HCT116 (cell line): ENCODE data around the gene SCN4A. TPM values are rescaled to one million over a fixed set of nuclear protein-coding genes. Genes with fewer than 3 reads are reported as not detected.

Experiments
- ATAC-seq: fragments of 200-7000 bp; cut with Tn5 transposase; 2 replicates; pipeline ENCODE4 v1.9.1; 2020; ENCODE audit warnings: mild to moderate bottlenecking, moderate library complexity
- BruUV-seq: library from RNA; stranded (reverse); fragments of 400-500 nt; replicated peaks from 2 replicates; lab custom pipeline; 2021; lab: Mats Ljungman, UMichigan
- CTCF ChIA-PET: fragments of 300-600 bp; sonication (Branson Sonifier 250); formaldehyde crosslinking; loops from one replicate; lab custom pipeline; 2021; ENCODE audit warnings: antibody characterized with exemption; lab: Charles Lee
- POLR2A ChIA-PET: fragments of 300-600, 350-600 bp; sonication (Branson Sonifier 250); formaldehyde crosslinking; loops from one replicate; lab custom pipeline; 2021; ENCODE audit warnings: antibody characterized with exemption; lab: Charles Lee
- RAD21 ChIA-PET, 2 experiments: fragments of 300-600 bp; sonication (Branson Sonifier 250); formaldehyde crosslinking; loops; one replicate each; lab custom pipeline; 2023; ENCODE audit warnings: low total read pairs in 2 of 2; ENCODE audit not compliant: uncharacterized antibody in 2 of 2, unreplicated experiment in 2 of 2, low non-redundant PET in 1 of 2; lab: Charles Lee
- DNase-seq: peaks from one replicate; pipeline ENCODE4 v3.0.0-alpha.2; 2010; ENCODE audit warnings: low read depth, low spot score
- H2AFZ ChIP-seq: fragments of 200-600 bp; shearing (Covaris generic), sonication (generic); 2 replicates; pipeline ENCODE4 v1.6.1; 2017; ENCODE audit warnings: low read depth, mixed run types, mixed read lengths, antibody characterized with exemption, low read length; ENCODE audit not compliant: poor library complexity, severe bottlenecking
- H3K27ac ChIP-seq: 2 replicates; pipeline ENCODE4 v1.5.1; 2012; ENCODE audit warnings: low read depth, low read length
- H3K27me3 ChIP-seq: fragments of 200-600 bp; sonication (generic); 2 replicates; pipeline ENCODE4 v1.6.1; 2016; ENCODE audit warnings: mixed run types, low read length, mixed read lengths; ENCODE audit not compliant: insufficient read depth
- H3K36me3 ChIP-seq, 2 experiments: fragments of 200-500 bp in 1 of 2; fragments of 200-600 bp in 1 of 2; sonication (Bioruptor generic) in 1 of 2; sonication (generic) in 1 of 2; 2 replicates each; pipeline versions ENCODE4 v1.5.1 to v1.6.1; 2014 to 2016; ENCODE audit warnings: low read length in 2 of 2, inconsistent platforms in 1 of 2, mixed read lengths in 1 of 2, mixed run types in 1 of 2; ENCODE audit not compliant: insufficient read depth in 2 of 2, control insufficient read depth in 1 of 2
- H3K4me1 ChIP-seq, 2 experiments: fragments of 200-600 bp in 1 of 2; sonication (generic) in 1 of 2; 2 replicates each; pipeline versions ENCODE4 v1.5.1 to v1.6.1; 2012 to 2017; ENCODE audit warnings: low read length in 2 of 2, inconsistent platforms in 1 of 2, mild to moderate bottlenecking in 1 of 2, mixed read lengths in 1 of 2, mixed run types in 1 of 2, moderate library complexity in 1 of 2; ENCODE audit not compliant: insufficient read depth in 2 of 2, control insufficient read depth in 1 of 2
- H3K4me2 ChIP-seq: fragments of 200-600 bp; sonication (generic); 2 replicates; pipeline ENCODE4 v1.6.1; 2017; ENCODE audit warnings: mixed run types, low read length, mixed read lengths
- H3K4me3 ChIP-seq, 2 experiments: fragments of 200-600 bp in 1 of 2; sonication (generic) in 1 of 2; replicated peaks in 1 of 2; 2 replicates each; pipeline ENCODE4 v1.5.1; 2011 to 2016; ENCODE audit warnings: low read length in 2 of 2, control low read depth in 1 of 2, low read depth in 1 of 2, mild to moderate bottlenecking in 1 of 2, mixed read lengths in 1 of 2, mixed run types in 1 of 2
- H3K79me2 ChIP-seq: fragments of 200-600 bp; sonication (generic); 2 replicates; pipeline ENCODE4 v1.6.1; 2017; ENCODE audit warnings: mild to moderate bottlenecking, mixed run types, low read length, moderate library complexity, mixed read lengths; ENCODE audit not compliant: insufficient read depth
- H3K9ac ChIP-seq: fragments of 200-600 bp; sonication (generic); 2 replicates; pipeline ENCODE4 v1.6.1; 2016; ENCODE audit warnings: low read length, mixed read lengths
- H3K9me2 ChIP-seq: fragments of 200-600 bp; sonication (generic), shearing (Covaris generic); 2 replicates; pipeline ENCODE4 v1.6.1; 2017; ENCODE audit warnings: mixed run types, mild to moderate bottlenecking, moderate library complexity; ENCODE audit not compliant: insufficient read depth
- H3K9me3 ChIP-seq, 2 experiments: fragments of 200-500 bp in 1 of 2; fragments of 200-600 bp in 1 of 2; sonication (Bioruptor generic) in 1 of 2; sonication (generic) in 1 of 2; 2 replicates each; pipeline ENCODE4 v1.6.1; 2014 to 2017; ENCODE audit warnings: low read length in 2 of 2, mixed read lengths in 2 of 2, inconsistent platforms in 1 of 2, low read depth in 1 of 2, mild to moderate bottlenecking in 1 of 2, mixed run types in 1 of 2, moderate library complexity in 1 of 2; ENCODE audit not compliant: control insufficient read depth in 1 of 2, insufficient read depth in 1 of 2
- H4K20me1 ChIP-seq: fragments of 200-600 bp; sonication (generic), shearing (Covaris generic); 2 replicates; pipeline ENCODE4 v1.6.1; 2017; ENCODE audit warnings: mixed run types, mild to moderate bottlenecking, moderate library complexity; ENCODE audit not compliant: insufficient read depth
- ATF3 ChIP-seq: IDR thresholded peaks from 2 replicates; pipeline ENCODE4 v1.6.1; 2012
- EGR1 ChIP-seq: IDR thresholded peaks from 2 replicates; pipeline ENCODE4 v1.6.1; 2012; ENCODE audit warnings: low read depth
- EZH2phosphoT487 ChIP-seq: fragments of 200-600 bp; IDR thresholded peaks from 2 replicates; pipeline ENCODE4 v1.6.1; 2018; ENCODE audit warnings: antibody characterized with exemption, borderline replicate concordance
- MAX ChIP-seq: IDR thresholded peaks from 2 replicates; pipeline ENCODE4 v1.6.1; 2012
- POLR2AphosphoS5 ChIP-seq: IDR thresholded peaks from 2 replicates; pipeline ENCODE4 v1.6.1; 2011; ENCODE audit warnings: mild to moderate bottlenecking, low read depth, low read length, moderate library complexity
- REST ChIP-seq: IDR thresholded peaks from 2 replicates; pipeline ENCODE4 v1.6.1; 2012; ENCODE audit warnings: low read depth
- SIN3A ChIP-seq: IDR thresholded peaks from 2 replicates; pipeline ENCODE4 v1.6.1; 2012; ENCODE audit warnings: low read depth
- SP1 ChIP-seq: IDR thresholded peaks from 2 replicates; pipeline ENCODE4 v1.6.1; 2012; ENCODE audit warnings: low read depth
- SRF ChIP-seq: IDR thresholded peaks from 2 replicates; pipeline ENCODE4 v1.6.1; 2012; ENCODE audit warnings: low read depth
- YY1 ChIP-seq: IDR thresholded peaks from 2 replicates; pipeline ENCODE4 v1.6.1; 2011; ENCODE audit warnings: low read length, low read depth, moderate library complexity, mild to moderate bottlenecking; ENCODE audit not compliant: insufficient replicate concordance; ENCODE audit errors: extremely low read depth
- intact Hi-C: fragments of 100-400 bp; cut with micrococcal nuclease; formaldehyde crosslinking; loops from 2 replicates; pipeline ENCODE4 v1.10.0; 2022
- total RNA-seq: library from RNA; stranded (reverse); gene quantifications from one replicate; pipeline ENCODE4 v1.2.1, GENCODE V29; 2021; ENCODE audit not compliant: unreplicated experiment

The SCN4A gene
- total RNA-seq, 1 experiment from 2014 or later = 2.7 TPM

- no peak overlapping the region for H3K4me3 ChIP-seq
- BruUV-seq = no TSS peak
- CTCF ChIA-PET = interaction anchor here (1.0 kb wide), 1 partner anchor 9 kb away, joined by 3 read pairs; no protein-coding TSS in a partner anchor
- POLR2A ChIA-PET = no interaction called here
- TF ChIP-seq MAX (no peak), YY1 (no peak), SIN3A (no peak), POLR2AphosphoS5 (no peak), REST (no peak), SRF (no peak), EZH2phosphoT487 (no peak), EGR1 (no peak), SP1 (no peak), ATF3 (no peak)
- TF ChIP-seq, all 23 proteins: peak for 0
- no peak overlapping the region for H3K27ac ChIP-seq
- no peak for DNase-seq
- H3K4me2 ChIP-seq = no peak overlapping the region
- no peak overlapping the region for H3K9ac ChIP-seq
- no peaks in the 10 kb centered on the region for H3K4me1 ChIP-seq
- no peaks in the 10 kb centered on the region for H3K9me3 ChIP-seq
- H3K36me3 ChIP-seq = no peaks in the 10 kb centered on the region
- RAD21 ChIA-PET = no interaction called here
- intact Hi-C loops = no loop called here
- ATAC-seq = no peak
- no peaks in the 10 kb centered on the region for H3K9me2 ChIP-seq
- H3K79me2 ChIP-seq = no peaks in the 10 kb centered on the region
- H3K27me3 ChIP-seq = no peaks in the 10 kb centered on the region
- H2AFZ ChIP-seq = no peak overlapping the region
- H4K20me1 ChIP-seq = no peaks in the 10 kb centered on the region
These were observed 31.6 kb downstream of the SCN4A start for GRCh38 chr17:63941162-63941561.
